Measurements from ENCODE around the gene SFT2D3. TPM values are rescaled to one million over a fixed set of nuclear protein-coding genes. Genes with fewer than 3 reads are reported as not detected.

The SFT2D3 gene
- polyA plus RNA-seq, 2 of the 4 experiments (the other 2 are of a cell fraction), result 4.5 to 10.4 TPM

- TF ChIP-seq RAD21 (conservative IDR thresholded peaks at IDR 0.05 in 1 of 2, IDR thresholded peaks at IDR 0.05 in 1 of 2) (0 out of 5 replicates have a peak, but pooled peaks of 1 of the 2 experiments have one; percentile 8), E2F6 (IDR thresholded peaks at IDR 0.05; ENCODE audit: borderline replicate concordance, low read depth) (no peak)
- 10% methylated on average over 2 of the region's 2 CpGs for WGBS (ENCODE audit: missing lambda C conversion rate)
- ATAC-seq (peak; percentile 61 to 64; a peak in 5 of 6 replicates), DNase-seq (ENCODE audit: low read depth in 1 of 2, low spot score in 1 of 2) (peak; percentile 4 to 29), FAIRE-seq (no peak)
- ChIA-PET CTCF (interaction anchor here (0.6 kb wide), 1 partner anchor 143 kb away, joined by 3 read pairs; no protein-coding TSS in a partner anchor), POLR2A (interaction anchor here (1.0 kb wide), 1 partner anchor 35 kb away, joined by 3 read pairs; no protein-coding TSS in a partner anchor)
- peak overlapping the region; percentile 87 to 89 for H3K27ac ChIP-seq
- H3K4me2 ChIP-seq, result peak overlapping the region; percentile 80
- H3K4me3 ChIP-seq, result peak overlapping the region; percentile 12; the same call in 2 of the 3 replicates
- H3K9me3 ChIP-seq, result no peaks in the 10 kb centered on the region
- peaks cover 58% of the 10 kb centered on the region for H3K4me1 ChIP-seq
These were observed 33.7 kb downstream of the SFT2D3 start for GRCh38 chr2:127735044-127735443.

- DNase-seq (ENCODE audit: low read depth in 1 of 2, low spot score in 1 of 2), result peak; percentile 25 to 65
- peak; percentile 70 to 77 for ATAC-seq
- POLR2A ChIA-PET, result no interaction called here
- Histone ChIP-seq H3K4me2 (peak overlapping the region; percentile 80), H3K27ac (peak overlapping the region; percentile 87 to 89), H3K4me3 (peak overlapping the region; percentile 12; the same call in 2 of the 3 replicates), H3K9me3 (no peaks in the 10 kb centered on the region), H3K4me1 (peaks cover 61% of the 10 kb centered on the region)
- CTCF ChIA-PET, result interaction anchor here (0.6 to 1.0 kb wide), 2 partner anchors 12 to 144 kb away, joined by 3 read pairs; no protein-coding TSS in a partner anchor
- 0% methylated on average over 3 of the region's 3 CpGs for WGBS (ENCODE audit: missing lambda C conversion rate)
- FAIRE-seq, result no peak
- no peak for TF ChIP-seq RAD21 (conservative IDR thresholded peaks at IDR 0.05 in 1 of 2, IDR thresholded peaks at IDR 0.05 in 1 of 2)
- TF ChIP-seq CBX2 (IDR thresholded peaks at IDR 0.05; ENCODE audit: borderline replicate concordance, low read depth), result no peak
- TF ChIP-seq HOXB5 (CRISPR knock-in tag; IDR thresholded peaks at IDR 0.05), result no peak
- no peak for TF ChIP-seq POLR2A (IDR thresholded peaks at IDR 0.05; ENCODE audit: low read length)
- TF ChIP-seq JUN (IDR thresholded peaks at IDR 0.05), result peak in 1 of 2 experiments; percentile 86; a peak in 1 of 5 replicates
- no peak for TF ChIP-seq EP300 (IDR thresholded peaks at IDR 0.05)
- TF ChIP-seq ZC3H11A (IDR thresholded peaks at IDR 0.05), result no peak
- TF ChIP-seq RFX5 (IDR thresholded peaks at IDR 0.05), result no peak
- no peak for TF ChIP-seq KDM1A (IDR thresholded peaks at IDR 0.05; ENCODE audit: low read depth)
- no peak for TF ChIP-seq FOSB (CRISPR knock-in tag; IDR thresholded peaks at IDR 0.05)
- TF ChIP-seq JUNB (IDR thresholded peaks at IDR 0.05), result peak; percentile 65
- TF ChIP-seq MAFK (IDR thresholded peaks at IDR 0.05; ENCODE audit: partially characterized antibody), result no peak
- TF ChIP-seq SREBF2 (IDR thresholded peaks at IDR 0.05), result no peak
- no peak for TF ChIP-seq ATOH8 (CRISPR knock-in tag; IDR thresholded peaks at IDR 0.05; ENCODE audit: low read depth)
- peak; percentile 67; the same call in 2 of the 3 replicates for TF ChIP-seq BCL3 (IDR thresholded peaks at IDR 0.05)
- TF ChIP-seq NPAS2 (CRISPR knock-in tag; IDR thresholded peaks at IDR 0.05; ENCODE audit: borderline replicate concordance), result no peak
- peak; percentile 54 for TF ChIP-seq FOSL2 (IDR thresholded peaks at IDR 0.05)
- TF ChIP-seq FOSL2 (CRISPR knock-in tag; IDR thresholded peaks at IDR 0.05), result peak; percentile 84
- TF ChIP-seq POLR2AphosphoS2 (conservative IDR thresholded peaks at IDR 0.05; ENCODE audit: low read length), result no peak
- no peak for TF ChIP-seq MAZ (IDR thresholded peaks at IDR 0.05; ENCODE audit: borderline replicate concordance, low read depth, low read length)
- TF ChIP-seq PHF8 (IDR thresholded peaks at IDR 0.05; ENCODE audit: borderline replicate concordance, low read depth), result no peak
- no peak for TF ChIP-seq REST (IDR thresholded peaks at IDR 0.05)
- TF ChIP-seq KDM5A (IDR thresholded peaks at IDR 0.05), result no peak
- no peak for TF ChIP-seq HEYL (CRISPR knock-in tag; IDR thresholded peaks at IDR 0.05)
- no peak for TF ChIP-seq ELK1 (IDR thresholded peaks at IDR 0.05; ENCODE audit: low read depth, low read length)
- no peak for TF ChIP-seq MYC (IDR thresholded peaks at IDR 0.05; ENCODE audit: borderline replicate concordance, low read length)
- TF ChIP-seq CHD4 (IDR thresholded peaks at IDR 0.05; ENCODE audit: borderline replicate concordance), result no peak
These were observed 34.5 kb downstream of the SFT2D3 start for GRCh38 chr2:127735537-127736399.
